KBM-7 (cell line): Measurements from ENCODE around the gene KY.

Source experiments
- DNase-seq: peaks from one replicate; pipeline ENCODE4 v3.0.0-alpha.2; 2015
- in situ Hi-C: fragments of 300-500 bp; cut with MboI; formaldehyde crosslinking; loops from 2 replicates; pipeline ENCODE4 v1.14.3; 2020; ENCODE audit warnings: low sequenced_read_pairs, low pct_unique_long_range_greater_than_20kb, mixed read lengths

KY gene, protein sequence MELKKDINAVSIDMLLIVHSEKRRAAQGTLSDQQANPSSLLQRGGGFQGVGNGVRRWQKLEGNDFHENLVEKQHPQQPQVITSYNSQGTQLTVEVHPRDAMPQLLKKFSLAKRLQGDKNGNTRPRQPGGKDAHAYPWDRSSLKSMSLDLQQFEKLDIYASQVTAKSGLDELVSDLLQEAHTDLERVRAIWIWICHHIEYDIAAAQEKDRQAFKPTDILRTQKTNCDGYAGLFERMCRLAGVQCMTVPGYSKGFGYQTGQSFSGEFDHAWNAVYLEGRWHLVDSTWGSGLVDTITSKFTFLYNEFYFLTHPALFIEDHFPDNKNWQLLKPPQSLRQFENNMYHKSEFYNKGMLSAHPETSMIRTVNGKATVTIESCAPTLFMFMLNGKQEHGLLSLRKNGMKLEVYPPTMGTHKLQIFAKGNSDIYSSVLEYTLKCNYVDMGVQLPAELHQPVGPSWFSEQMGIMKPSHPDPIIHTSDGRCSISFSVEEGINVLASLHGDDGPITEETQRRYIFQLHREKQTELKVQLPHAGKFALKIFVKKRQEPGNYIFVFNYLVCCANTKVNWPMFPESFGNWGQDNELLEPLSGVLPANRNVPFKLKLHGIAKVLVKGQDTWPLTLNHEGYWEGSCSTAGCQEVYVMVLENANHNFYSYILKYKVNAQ

DNA sequence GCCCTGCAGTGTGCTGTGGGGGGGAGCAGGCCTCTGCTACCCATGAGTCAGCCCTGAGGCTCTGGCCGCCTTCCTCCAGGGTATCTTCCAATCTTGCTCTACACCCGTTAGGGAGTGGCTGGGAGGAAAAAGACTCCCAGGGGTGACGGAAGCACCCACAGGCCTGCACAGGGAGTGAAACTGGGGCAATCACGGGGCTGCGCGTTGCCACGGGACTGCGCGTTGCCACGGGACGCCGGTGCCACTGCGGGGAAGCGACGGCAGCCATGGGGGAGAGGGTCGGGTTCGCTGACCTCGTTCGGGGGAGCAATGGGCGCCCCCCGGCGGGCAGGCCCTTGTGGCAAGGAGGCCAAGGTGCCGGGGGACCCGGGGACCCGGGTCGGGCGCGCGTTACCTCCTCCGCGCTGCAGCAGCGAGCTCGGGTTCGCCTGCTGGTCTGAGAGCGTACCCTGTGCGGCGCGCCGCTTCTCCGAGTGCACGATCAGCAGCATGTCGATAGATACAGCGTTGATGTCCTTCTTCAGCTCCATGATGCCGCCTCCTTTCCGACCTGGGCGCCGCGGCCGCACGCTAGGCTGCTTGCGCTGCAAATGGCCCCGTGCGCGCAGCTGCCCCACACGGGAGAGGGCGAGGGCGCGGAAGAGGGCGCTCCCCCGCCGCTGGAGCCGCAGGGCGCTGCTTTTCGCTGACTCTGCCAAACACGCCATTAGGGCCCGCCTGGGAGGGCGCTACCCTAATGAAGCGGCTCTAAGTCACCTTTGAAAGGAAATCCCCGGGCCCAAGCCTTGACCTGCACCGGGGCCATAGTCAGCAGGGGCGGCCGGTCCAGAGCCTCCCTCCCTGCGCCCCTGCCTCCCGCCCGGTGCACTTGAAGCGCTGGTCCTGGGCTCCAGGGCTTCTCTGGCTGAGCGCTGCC, at the start of gene KY:
Gene KY (minus strand): TSS at position 592 of the 916 bp plus-strand sequence. CDS start 62 bp downstream, at position 530.
- in situ Hi-C loops: no loop called here
- DNase-seq: peak; percentile 65

DNA sequence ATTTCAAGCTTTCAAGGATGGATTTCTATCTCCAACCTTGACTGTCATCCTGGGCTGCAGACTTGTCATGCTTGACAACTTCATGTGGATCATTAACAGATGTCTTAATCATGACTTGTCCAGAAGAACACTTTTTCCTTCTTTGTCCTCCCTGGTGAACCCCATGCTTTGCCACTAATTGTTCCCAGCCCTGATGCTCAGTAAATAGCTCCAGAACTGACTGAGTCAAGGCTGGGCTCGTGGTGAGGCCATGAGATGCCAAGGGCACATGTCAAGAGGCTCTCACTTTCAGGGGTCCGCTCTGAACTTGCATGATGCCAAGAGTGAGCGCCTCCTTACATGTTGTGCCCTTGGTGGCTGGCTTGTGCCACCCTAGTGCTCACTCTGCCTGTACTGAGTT, 48.9 kb upstream of the KY start:
- in situ Hi-C loops: no loop called here
- no peak for DNase-seq

DNA sequence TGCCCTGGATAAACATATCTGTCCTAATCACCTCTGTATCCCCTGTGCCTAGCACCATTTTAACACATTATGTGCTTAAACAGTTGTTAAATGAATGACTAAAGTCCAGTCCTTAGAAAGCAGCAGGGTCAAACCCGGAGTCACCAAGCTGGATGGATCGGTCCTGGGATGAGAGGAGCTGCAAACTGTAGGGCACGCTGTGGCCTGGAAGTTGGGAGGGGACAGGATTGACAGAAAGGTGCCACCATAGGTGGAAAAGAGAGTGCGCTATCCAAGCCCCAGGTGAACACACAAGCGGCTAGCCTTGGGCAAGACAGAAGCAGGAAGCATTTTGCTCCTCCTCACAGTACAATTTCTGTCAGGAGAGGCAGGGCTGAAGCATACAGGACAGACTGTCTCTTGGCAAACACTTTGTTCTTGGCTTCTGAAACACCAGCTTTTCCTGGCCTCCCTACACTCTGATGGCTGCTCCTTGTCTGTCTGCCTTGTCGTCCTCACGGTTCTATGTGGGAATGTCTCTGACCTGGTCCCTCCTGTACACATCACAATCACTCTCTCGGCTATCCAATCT, 48.4 kb upstream of the KY start:
- in situ Hi-C loops: no loop called here
- no peak for DNase-seq

DNA sequence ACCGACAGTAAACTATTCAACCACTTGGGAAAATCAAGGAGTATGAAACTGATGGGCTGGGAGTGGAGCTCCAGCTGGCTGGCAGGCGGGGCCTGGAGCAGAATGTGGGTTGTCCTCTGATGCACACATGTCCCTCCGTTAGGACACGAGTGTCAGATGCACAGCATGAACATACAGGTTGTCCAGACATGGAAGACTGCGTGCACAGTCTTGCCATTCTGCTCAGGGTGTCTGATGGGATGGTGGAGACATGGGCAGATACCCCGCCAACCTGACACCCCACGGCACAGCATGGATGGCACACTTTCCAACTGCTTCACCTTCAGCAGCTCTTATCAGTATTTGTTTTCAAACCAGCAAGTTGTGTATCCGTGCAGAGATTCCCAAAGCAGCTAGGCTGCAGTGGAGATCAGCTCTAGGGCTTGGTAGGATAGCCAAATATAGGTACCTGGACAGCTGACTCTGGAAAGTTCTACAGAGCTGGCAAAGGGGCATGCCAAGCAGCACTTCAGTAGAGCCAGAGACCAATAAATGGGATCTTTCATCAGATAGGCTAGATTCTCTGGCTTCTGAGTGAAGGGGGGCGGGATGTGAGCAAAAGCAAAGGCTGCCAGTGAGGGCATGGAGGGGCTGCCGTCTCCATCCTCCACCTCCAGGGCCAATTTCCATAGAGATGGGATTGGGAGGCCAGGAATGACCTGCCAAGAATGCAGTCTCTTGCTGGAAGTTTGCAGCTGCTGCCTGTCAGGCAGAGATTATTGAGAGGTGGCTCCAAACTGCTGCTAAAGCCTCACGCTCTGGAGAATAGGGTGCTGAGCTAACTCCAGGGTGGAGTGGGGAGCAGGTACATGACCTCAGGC, 47.2 kb upstream of the KY start:
- in situ Hi-C loops: no loop called here
- DNase-seq: no peak

DNA sequence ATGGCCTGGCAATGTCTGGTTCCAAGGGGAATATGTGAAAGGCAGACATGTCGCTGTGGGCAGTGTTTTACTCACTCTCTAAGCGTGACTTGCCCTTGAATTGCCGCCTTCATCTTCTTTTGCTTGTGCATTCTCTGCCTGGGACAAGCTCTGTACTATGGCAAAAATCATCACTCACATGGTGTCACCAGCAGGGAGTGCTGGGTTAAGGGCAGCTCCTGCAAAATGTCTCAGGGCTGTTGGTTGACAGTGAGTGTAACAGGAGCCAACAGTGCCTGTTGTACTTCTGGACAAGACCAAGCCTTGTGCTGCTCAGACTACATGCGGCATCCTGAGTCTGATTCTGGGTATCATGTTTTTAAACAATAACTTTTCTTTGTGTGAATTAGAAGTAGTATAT, 45.3 kb upstream of the KY start:
- in situ Hi-C loops: no loop called here
- DNase-seq: no peak

DNA sequence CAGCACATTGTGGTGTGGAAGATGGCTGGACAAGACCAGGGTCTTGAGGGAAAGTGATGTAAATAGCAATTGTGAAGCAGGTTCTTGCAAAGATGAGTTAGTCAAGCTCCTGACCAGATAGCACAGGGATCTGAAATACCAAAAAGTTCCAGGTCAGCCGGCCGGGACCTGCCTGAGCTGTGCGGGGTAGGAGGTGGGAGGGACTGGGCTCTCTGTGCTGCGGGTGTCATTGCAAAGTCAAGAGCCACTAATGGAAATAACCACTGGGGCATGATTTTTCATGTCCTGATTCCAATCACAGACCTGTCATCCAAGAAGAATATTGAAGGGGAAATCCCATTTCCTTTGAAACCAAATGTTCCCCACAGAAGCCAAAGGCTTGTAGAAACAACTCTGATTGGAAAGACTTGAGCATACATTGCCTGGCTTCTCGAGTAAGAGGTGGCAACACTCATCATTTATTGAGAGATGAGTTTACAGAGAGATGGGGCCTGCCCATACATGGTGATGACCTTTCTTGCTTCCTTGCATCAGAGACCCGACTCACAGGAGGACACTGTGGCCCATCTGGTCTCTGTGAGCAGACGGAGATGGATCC, 44.2 kb upstream of the KY start:
- in situ Hi-C loops: no loop called here

DNA sequence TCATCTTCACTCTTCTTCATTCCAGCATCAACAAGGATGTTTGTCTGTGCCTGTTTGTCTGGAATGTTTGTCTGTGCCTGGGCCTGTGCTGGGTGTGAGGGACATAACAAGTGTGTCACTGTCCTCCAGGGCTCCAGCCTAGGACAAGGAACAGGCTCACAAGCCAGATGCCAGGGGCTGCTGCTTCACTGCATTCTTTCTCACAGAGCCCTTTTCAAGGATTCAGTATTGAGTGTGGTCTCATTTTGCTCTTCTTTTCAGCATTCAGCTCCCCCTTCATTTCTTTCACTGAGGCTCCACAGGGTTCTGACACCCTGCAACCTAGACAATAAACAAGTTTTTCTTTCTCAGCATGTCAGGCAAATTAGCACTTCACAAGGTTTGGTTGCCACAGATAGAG, 43.6 kb upstream of the KY start:
- DNase-seq: no peak
- in situ Hi-C loops: no loop called here

More for the DNA sequence above, 44.2 kb upstream of the KY start:
- DNase-seq: no peak

DNA sequence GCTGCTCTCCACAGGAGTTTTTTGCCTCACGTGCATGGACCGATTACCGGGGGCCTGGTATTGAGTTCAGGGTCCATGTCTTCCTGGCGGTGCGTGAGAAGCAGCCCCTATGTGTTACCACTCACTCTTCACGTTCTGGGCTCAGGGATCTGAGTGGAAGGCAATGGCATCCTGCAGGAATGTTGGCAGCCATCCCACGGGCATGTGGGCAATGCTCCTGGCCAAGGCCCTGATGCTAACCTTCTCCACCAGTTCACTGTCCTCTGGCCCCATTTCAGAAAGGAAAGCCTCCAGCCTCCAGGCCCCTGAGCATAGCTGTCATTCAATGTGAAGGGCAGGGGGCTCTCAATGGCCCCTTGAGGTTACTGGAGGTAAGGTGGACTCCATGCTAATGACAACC, 43.0 kb upstream of the KY start:
- DNase-seq: no peak
- in situ Hi-C loops: no loop called here

DNA sequence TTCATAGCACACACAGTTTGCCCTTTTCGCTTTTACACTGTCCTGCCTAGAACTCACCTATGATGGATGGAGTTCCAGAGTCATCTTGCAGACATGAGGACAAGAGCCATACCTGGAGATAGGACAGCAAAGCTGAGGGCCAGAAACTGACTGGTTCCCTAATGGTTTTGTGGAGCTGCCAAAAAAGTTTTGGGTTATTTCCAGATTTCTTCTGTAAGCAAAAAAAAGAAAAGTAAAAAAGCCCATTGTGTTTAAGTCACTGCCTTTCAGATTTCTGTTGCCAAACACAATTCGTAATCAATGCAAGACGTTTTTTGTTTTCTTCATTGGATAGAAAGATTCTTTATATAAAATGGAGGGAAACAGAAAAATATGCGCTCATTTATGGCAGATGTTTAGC, 42.4 kb upstream of the KY start:
- no peak for DNase-seq
- in situ Hi-C loops: no loop called here

DNA sequence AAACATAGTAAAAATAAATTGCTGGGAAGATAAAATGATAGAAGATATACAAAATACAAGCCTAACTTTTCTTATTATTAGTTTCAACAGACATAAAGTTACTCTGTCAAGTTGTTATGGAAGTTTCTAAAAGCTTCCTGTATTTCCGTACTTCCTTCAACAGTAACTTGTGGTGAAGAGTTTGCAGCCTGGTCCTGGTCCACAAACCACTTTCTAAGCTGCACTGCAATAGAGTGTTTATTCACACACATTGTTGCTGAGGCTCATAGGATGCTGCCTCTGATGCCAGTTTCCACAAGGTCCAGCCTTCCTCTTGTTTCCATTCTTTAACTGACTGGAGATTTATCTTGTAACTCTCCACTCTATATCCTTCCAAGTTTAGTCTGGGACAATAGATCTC, 39.4 kb upstream of the KY start:
- in situ Hi-C loops: no loop called here
- DNase-seq: no peak

DNA sequence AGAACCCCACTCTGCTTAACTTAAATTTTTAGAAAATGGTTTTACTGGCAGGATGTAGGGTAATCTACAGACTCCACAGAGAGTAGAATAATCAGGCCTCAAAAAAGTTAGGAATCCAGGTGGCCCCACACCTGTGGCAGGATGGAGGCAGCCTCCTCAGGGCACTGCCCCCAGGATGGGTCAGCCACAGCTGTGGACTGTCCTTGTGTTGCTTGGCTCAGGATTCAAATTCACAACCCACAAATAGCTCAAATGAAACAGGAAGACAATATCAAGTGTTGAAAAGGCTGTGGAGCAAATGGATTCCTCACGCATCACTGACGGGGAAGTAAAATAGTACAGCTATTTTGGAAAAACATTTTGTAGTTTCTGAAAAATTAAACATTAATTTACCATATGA, 36.8 kb upstream of the KY start:
- no peak for DNase-seq
- in situ Hi-C loops: no loop called here

DNA sequence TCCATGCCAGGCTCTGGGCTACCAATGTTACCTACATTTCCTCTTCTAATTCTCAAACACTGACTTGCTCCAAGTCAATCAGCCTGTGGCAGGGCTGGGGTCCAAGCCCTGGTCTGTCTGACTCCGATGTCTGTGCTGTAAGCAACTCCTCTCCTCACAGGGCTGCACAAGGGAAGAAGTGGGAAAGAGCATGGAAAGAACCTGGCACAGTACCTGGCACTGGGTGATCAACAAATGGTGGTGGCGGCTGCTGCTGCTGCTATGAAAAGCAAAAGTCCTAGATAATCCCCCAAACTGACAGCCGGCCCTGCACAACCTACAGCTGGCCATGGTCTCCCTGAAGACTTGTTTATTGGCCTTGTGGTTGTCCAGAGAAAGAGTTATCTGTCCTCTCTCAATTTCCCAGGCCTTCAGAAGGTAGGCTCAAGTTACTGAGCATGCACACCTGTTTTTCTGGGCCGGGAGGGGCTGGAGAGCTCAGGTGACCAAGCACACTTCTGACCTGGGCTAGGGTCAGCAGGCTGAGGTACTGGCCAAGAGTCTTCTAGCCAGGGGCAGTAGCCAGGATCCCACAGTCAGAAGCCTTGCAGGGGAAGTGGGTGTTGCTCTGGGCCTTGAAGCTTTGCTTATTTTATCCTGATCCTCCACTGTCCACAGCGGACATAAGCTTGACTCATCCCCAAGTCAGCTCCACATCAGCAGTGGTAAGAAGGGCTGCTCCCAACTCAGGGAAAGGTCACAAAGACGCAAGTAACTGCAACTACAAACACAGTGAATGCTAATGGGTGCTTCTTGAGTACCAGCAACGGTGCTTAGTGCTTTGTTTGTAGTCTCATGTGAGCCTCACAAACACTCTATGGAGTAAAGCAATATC, 35.3 kb upstream of the KY start:
- in situ Hi-C loops: no loop called here
- no peak for DNase-seq

DNA sequence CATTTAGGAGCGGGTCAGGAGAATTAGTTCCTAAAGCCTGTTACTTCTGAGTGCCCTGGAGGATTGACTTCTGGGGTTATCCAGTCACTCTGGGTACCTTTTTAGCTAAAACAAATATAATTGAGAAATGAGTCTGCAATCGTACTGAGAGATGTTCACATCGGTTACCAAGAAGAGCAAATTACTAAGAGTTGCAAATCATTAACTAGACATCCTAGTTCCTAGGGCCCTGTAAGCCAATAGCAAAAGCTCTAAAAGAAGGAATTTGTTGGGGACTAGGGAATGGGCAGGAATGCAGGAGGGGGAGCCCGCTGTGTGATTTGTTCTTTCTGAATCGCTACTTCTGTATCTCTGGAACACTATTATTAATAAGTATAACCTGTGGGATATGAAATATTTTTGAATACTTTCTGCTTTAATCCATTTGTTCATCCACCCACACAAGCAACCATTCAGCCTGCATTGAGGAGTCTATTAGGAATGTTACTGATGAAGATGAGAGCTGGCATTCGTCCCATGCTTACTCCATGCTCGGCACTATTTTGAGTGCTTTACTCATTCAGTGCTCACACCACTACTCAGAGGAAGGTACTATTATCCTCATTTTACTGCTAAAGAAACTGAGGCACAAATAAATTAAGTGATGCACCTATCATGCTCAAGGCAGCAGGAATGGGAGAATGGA, 31.5 kb upstream of the KY start:
- in situ Hi-C loops: no loop called here
- no peak for DNase-seq

DNA sequence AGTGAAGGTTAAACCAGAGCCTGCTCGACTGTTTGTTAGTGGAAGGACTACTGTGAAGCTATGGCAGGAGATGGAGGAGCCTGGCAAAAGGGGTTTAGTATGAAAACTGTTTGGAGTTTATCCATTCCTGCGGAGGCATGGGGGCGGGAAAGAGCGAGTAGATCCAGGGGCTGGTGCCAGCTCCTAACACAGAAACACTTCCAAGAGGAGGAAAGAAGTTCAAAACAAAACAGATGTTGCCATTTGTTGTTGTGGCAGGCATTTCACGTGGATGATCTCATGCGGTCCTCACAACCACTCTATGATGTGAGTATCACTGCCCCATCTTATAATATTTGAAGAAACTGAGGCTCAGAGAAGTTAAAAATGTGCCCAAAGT, 30.7 kb upstream of the KY start:
- no peak for DNase-seq
- in situ Hi-C loops: no loop called here

DNA sequence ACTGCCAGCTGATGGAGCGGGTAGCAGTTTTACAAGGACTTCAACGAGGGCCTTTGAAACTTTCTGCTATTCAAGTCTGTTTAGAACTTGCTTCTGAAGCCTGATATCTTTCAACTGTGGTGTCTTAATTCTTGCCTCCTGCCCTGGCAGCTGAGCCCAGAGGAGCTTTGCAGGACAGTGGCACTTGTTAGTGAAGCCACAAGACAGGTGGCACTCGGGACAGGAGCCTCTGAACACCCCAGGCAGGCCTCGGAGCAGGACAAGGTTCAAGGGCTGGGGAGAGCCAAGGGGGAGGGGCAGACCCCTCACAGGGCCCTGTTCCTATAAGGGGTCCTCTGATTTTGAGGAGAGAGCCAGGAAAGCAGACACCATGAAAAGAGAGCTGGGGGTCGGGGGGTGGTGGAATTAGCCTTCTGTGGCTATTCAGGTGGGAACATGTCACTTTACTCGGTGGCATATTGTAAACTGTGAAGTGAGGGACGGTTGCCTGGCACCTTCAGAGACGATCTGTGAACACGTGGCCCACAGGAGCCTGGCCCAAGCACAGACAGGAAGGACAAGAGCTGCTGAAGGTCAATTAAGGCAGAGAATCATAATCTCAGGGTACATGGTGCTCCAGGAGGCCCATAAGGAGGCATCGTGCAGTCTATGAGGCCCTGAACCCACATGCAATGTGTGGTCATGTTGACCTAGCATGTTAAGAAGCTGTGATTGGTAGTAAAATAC, 30.1 kb upstream of the KY start:
- in situ Hi-C loops: no loop called here
- DNase-seq: no peak

DNA sequence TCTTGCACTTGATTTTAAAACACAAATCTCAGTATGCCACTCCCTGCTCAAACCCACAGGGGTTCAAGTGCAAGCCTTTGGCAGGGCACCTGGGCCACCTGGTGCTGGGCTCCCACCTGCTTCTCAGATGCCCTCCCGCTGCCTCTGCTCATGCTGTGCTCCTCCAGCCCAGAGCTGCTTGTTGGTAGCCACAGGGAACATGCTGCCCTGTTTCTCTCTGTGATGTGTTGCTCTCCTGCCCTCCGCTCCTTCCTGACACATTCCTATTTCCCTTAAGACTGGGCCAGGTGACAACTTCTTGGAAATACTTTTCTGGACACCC, 27.1 kb upstream of the KY start:
- DNase-seq: no peak
- in situ Hi-C loops: no loop called here
